ENCODE measurements around the gene NIPAL1. TPM values are rescaled to one million over a fixed set of nuclear protein-coding genes. Genes with fewer than 3 reads are reported as not detected.
A peak's percentile ranks its signal among the peaks of the same experiment; 100 is the strongest.

Gene NIPAL1
- total RNA-seq: 1 to 10 TPM; 3.4 to 8.4 TPM
- polyA plus RNA-seq (2013, experiment 1 of 2): 0.96 TPM
- 1.1 TPM for polyA plus RNA-seq (2013, experiment 2 of 2)
- long read RNA-seq, experiment 1, partial matches to known transcripts: 1 of 2 reads
- long read RNA-seq, experiment 1, other reads (novel, unspliced or antisense): 1 of 2 reads
- long read RNA-seq, experiment 2, full-length matches to known transcripts: 3 of 7 reads
- long read RNA-seq, experiment 2, partial matches to known transcripts: 1 of 7 reads
- long read RNA-seq, experiment 2, other reads (novel, unspliced or antisense): 3 of 7 reads
- long read RNA-seq, experiment 3, full-length matches to known transcripts: 20 of 33 reads
- long read RNA-seq, experiment 3, partial matches to known transcripts: 1 of 33 reads
- long read RNA-seq, experiment 3, other reads (novel, unspliced or antisense): 12 of 33 reads
- long read RNA-seq, experiment 4, partial matches to known transcripts: 0 of 1 reads
- long read RNA-seq, experiment 4, other reads (novel, unspliced or antisense): 1 of 1 reads

GRCh38 chr4:48016141-48017107, at the start of gene NIPAL1, which contains the start of gene CNGA1:
TSS of gene NIPAL1 (plus strand) at chr4:48016772. CDS start at chr4:48016840, 68 bp downstream.
TSS of gene CNGA1 (minus strand) at chr4:48016681. CDS start at chr4:47952689, 63,992 bp downstream.
- Histone ChIP-seq H3K9ac (ENCODE audit: extremely low read depth, low read length, poor library complexity, severe bottlenecking) (peak within 1 kb of the TSS; percentile 59), H3K4me3 (ENCODE audit: low read length) (peak within 1 kb of the TSS; percentile 92), H3K36me3 (ENCODE audit: control insufficient read depth, insufficient read depth, low read length) (no peaks in the 10 kb centered on the region), H3K4me1 (ENCODE audit: control insufficient read depth, insufficient read depth, low read length) (peaks cover 6% of the 10 kb centered on the region), H3K9me3 (ENCODE audit: control insufficient read depth, low read length) (peaks cover 27% of the 10 kb centered on the region), H3K27ac (ENCODE audit: low read depth, low read length) (no peak within 1 kb of the TSS), H3K27me3 (ENCODE audit: control insufficient read depth, insufficient read depth, low read length, poor library complexity, severe bottlenecking) (peaks cover 27% of the 10 kb centered on the region)
- peaks cover 36% of the 10 kb centered on the region for H3K9me3 Mint-ChIP-seq
- DNase-seq: peak; percentile 97
- peaks cover 33% of the 10 kb centered on the region for H3K27me3 Mint-ChIP-seq (ENCODE audit: insufficient read depth)
- 3 to 10% methylated on average over 29 to 60 of the region's 60 CpGs for WGBS, 2 experiments (ENCODE audit: insufficient coverage in 1 of 2, insufficient read length in 1 of 2)
- H3K27ac Mint-ChIP-seq: peak within 1 kb of the TSS; percentile 87
- peak; percentile 66 for TF ChIP-seq CTCF (conservative IDR thresholded peaks at IDR 0.05)
- H3K4me3 Mint-ChIP-seq: peak within 1 kb of the TSS; percentile 80
- peaks cover 4% of the 10 kb centered on the region for H3K4me1 Mint-ChIP-seq
- peaks cover 2% of the 10 kb centered on the region for H3K36me3 Mint-ChIP-seq (ENCODE audit: low read depth)

- H3K9me3 ChIP-seq (ENCODE audit: control insufficient read depth, low read length): no peaks in the 10 kb centered on the region
- TF ChIP-seq CTCF (conservative IDR thresholded peaks at IDR 0.05): no peak
- Mint-ChIP-seq H3K36me3 (ENCODE audit: low read depth) (no peaks in the 10 kb centered on the region), H3K9me3 (no peaks in the 10 kb centered on the region), H3K4me3 (no peak overlapping the region), H3K27me3 (ENCODE audit: insufficient read depth) (no peaks in the 10 kb centered on the region), H3K27ac (no peak overlapping the region), H3K4me1 (no peaks in the 10 kb centered on the region)
- H3K4me1 ChIP-seq (ENCODE audit: control insufficient read depth, insufficient read depth, low read length): no peaks in the 10 kb centered on the region
- H3K27me3 ChIP-seq (ENCODE audit: control insufficient read depth, insufficient read depth, low read length, poor library complexity, severe bottlenecking): no peaks in the 10 kb centered on the region
- DNase-seq: no peak
- H3K27ac ChIP-seq (ENCODE audit: low read depth, low read length): no peak overlapping the region
- H3K9ac ChIP-seq (ENCODE audit: extremely low read depth, low read length, poor library complexity, severe bottlenecking): no peak overlapping the region
- H3K4me3 ChIP-seq (ENCODE audit: low read length): no peak overlapping the region
- no peaks in the 10 kb centered on the region for H3K36me3 ChIP-seq (ENCODE audit: control insufficient read depth, insufficient read depth, low read length)
Observed at GRCh38 chr4:47968847-47969246, 47.7 kb upstream of the NIPAL1 start.

- Mint-ChIP-seq H3K36me3 (ENCODE audit: low read depth) (no peaks in the 10 kb centered on the region), H3K27ac (no peak overlapping the region), H3K27me3 (ENCODE audit: insufficient read depth) (no peaks in the 10 kb centered on the region), H3K4me3 (no peak overlapping the region), H3K4me1 (no peaks in the 10 kb centered on the region), H3K9me3 (no peaks in the 10 kb centered on the region)
- Histone ChIP-seq H3K36me3 (ENCODE audit: control insufficient read depth, insufficient read depth, low read length) (no peaks in the 10 kb centered on the region), H3K27ac (ENCODE audit: low read depth, low read length) (no peak overlapping the region), H3K27me3 (ENCODE audit: control insufficient read depth, insufficient read depth, low read length, poor library complexity, severe bottlenecking) (no peaks in the 10 kb centered on the region), H3K9ac (ENCODE audit: extremely low read depth, low read length, poor library complexity, severe bottlenecking) (no peak overlapping the region), H3K4me3 (ENCODE audit: low read length) (no peak overlapping the region), H3K9me3 (ENCODE audit: control insufficient read depth, low read length) (no peaks in the 10 kb centered on the region), H3K4me1 (ENCODE audit: control insufficient read depth, insufficient read depth, low read length) (no peaks in the 10 kb centered on the region)
- no peak for TF ChIP-seq CTCF (conservative IDR thresholded peaks at IDR 0.05)
- 100% methylated on average over 1 of the region's 1 CpG; no CpG with 5 or more reads in 1 of the 2 experiments for WGBS, 2 experiments (ENCODE audit: insufficient coverage in 1 of 2, insufficient read length in 1 of 2)
- no peak for DNase-seq
Observed at GRCh38 chr4:47972181-47972580, 44.4 kb upstream of the NIPAL1 start.
